ENCODE data around the gene CAPNS2. TPM values are rescaled to one million over a fixed set of nuclear protein-coding genes. Genes with fewer than 3 reads are reported as not detected.
A peak's percentile ranks its signal among the peaks of the same experiment; 100 is the strongest.
"Not testable (repeated sequence)": the region's sequence is repeated elsewhere in the genome, so short reads cannot be mapped to it uniquely, and the experiment has no call there.

CAPNS2 gene
- total RNA-seq, 1 donor from 2014 or later: 71.3 TPM

DNA sequence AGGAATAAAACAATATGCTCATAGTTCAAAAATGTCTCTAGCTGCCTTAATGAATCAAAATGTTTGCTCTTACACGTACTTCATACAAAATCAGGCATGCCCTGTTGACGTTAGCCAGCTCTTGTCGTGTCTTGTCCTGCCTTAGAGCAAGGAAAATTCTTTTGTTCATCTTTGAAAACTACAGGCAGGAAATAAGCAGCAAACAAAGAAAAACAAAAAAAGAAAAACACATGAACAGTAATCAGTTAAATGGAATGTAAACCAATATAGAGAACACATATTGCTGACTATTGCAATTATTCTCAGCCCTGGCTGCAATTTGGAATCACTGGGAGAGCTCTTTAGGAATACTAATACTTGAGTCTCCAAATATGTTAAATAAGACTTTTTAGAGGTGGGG lies 1.7 kb downstream of the CAPNS2 start:
- peak; percentile 53 for DNase-seq

GRCh38 chr16:55569025-55569424 lies 2.5 kb downstream of the CAPNS2 start:
- peak; percentile 78 for DNase-seq

DNA sequence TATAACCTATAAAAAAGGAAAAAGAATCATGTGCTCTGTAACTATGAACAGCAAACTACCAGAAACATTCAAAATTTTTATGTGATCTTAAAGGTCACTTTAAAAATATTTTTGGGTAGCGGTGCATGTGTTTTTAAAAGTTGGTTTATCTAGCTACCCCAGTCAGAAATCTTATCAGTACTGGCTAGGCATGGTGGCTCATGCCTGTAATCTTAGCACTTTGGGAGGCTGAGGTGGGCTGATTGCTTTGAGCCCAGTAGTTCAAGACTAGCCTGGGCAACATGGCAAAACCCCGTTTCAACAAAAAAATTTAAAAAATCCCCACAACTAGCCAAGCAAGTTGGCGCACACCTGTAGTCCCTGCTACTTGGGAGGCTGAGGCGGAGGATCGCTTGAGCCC lies 3.7 kb downstream of the CAPNS2 start:
- DNase-seq: no peak

DNA sequence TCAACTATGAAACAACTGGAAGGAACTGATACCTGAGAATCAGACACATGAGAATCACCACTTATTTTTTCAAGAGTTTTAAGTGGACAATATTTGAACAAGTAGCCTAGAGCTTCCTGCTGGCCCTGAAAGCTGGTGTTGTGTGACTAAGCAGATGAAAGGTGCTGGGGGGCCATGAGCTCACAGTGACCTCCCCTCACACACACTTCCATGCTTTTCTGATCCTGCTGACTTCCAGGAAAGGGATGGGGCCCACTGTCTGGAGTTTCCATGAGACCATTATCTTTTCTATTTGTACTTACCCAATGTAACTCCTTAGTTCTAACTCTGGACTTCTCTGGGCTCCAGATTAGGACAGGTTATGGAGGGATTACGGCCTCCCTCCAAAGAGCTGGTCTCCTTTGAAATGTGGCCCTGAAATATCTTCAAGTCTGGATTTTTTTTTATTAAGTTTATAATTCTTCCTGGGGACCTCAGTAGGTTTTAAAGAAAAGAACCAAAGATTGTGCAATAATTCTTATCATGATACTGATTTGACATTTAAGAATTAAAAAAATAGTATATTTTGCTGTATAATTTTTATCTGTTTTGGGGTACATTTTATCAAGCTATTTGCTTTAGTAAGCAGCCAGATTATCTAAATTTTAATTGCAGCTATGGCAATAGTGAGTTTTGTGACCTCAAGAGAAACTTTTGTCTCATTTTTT lies 4.9 kb downstream of the CAPNS2 start:
- no peak for DNase-seq

DNA sequence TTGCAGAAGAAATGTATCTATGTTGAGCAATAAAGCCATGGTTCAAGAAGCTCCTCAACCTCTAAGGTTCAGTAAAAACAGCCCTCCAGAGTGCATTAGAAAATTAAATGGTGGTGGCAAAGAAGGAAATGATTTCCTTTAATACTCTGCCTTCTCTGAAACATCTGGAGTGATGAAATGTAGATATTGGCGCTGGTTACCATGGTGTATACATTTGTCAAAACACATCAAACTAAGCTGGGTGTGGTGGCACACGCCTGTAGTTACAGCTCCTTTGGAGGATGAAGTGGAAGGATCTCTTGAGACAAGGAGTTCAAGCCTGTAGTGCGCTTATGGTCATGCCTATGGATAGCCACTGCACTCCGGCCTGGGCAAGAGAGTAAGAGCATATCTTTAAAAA lies 6.0 kb downstream of the CAPNS2 start:
- peak; percentile 36 for DNase-seq

DNA sequence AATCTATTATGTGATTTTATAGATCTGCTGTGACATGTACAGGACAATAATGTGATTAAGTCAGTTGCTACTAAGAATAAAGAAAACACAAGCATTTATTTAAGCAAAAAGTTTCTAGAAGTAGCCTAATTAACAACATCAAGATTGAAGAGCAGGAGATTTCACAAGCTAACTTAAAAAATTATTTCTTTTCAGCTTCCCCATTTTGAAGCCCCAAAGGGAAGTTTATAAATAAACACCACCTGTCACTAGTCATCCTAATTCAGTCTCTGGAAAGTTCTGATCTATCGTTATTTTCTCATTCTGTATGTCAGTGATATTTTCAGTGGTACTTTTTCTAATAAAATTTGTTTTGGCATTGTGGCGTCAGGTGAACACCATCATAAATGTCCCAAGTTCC lies 8.3 kb downstream of the CAPNS2 start:
- DNase-seq: no peak

GRCh38 chr16:55575496-55575895 lies 9.0 kb downstream of the CAPNS2 start:
- DNase-seq: peak; percentile 61

DNA sequence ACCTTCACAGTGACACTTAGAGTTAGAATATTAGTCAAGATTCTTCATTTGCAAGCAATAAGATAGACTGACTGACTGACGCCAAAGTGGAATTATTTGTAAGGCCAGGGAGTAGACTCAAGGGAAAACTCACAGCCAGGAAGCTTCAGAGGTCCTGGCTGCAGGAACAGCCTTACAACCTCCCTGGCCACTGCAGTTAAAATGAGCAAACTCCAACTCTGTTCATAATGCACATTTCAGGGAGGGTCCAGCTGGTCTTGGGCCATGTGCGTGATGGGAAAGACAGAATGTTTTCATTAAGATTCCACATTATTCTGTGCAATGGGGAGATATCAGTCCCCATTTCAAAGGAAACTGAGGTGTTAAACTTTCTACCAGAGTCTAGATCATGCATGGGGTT lies 9.9 kb downstream of the CAPNS2 start:
- DNase-seq: peak; percentile 80

GRCh38 chr16:55577887-55578286 lies 11.4 kb downstream of the CAPNS2 start:
- DNase-seq: no peak

GRCh38 chr16:55585631-55586030 lies 19.1 kb downstream of the CAPNS2 start:
- no peak for DNase-seq

- DNase-seq: no peak
Observed at GRCh38 chr16:55588799-55589198, 22.3 kb downstream of the CAPNS2 start.

DNA sequence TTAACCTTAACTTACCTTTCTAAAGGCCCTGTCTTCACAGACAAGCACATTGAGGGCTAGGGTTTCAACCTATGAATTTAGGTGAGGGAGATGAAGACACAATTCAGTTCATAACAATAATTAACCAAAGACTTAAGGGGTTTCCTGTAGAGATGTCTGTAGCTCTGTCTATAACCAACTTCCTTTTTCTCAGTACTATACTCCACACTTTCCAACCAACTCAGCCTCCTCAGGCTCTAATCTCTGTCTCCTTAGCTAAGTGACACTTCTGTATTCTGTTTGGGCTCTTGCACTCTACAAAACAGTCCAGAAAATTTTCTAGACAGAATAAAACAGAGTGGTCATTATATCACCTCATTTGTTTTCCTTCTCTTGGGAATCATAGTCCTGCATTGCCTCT lies 25.8 kb downstream of the CAPNS2 start:
- DNase-seq: no peak

GRCh38 chr16:55597928-55598327 lies 31.4 kb downstream of the CAPNS2 start:
- DNase-seq: no peak

DNA sequence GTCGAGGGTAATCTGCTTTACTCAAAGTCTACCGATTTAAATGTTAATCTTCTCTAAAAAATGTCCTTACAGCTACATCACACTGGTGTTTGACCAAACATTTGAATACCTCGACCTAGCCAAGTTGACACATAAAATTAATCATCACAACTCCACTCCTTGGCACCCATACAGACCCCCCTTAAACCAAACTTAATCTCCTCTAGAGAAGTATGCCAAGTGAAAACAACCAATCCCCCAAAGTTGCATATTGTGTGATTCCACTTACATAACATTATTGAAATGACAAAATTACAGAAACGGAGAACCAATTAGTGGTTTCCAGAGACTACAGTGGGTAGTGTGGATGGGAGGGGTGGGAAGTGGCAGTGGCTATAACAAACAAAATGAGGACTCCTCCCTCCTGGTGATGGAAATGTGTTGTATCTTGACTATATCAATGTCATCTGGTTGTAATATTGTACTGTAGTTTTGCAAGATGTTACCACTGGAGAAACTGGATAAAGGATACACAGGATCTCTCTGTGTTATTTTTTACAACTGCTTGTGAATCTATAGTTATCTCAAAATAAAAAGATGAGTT lies 39.4 kb downstream of the CAPNS2 start:
- peak; percentile 16 for DNase-seq

DNA sequence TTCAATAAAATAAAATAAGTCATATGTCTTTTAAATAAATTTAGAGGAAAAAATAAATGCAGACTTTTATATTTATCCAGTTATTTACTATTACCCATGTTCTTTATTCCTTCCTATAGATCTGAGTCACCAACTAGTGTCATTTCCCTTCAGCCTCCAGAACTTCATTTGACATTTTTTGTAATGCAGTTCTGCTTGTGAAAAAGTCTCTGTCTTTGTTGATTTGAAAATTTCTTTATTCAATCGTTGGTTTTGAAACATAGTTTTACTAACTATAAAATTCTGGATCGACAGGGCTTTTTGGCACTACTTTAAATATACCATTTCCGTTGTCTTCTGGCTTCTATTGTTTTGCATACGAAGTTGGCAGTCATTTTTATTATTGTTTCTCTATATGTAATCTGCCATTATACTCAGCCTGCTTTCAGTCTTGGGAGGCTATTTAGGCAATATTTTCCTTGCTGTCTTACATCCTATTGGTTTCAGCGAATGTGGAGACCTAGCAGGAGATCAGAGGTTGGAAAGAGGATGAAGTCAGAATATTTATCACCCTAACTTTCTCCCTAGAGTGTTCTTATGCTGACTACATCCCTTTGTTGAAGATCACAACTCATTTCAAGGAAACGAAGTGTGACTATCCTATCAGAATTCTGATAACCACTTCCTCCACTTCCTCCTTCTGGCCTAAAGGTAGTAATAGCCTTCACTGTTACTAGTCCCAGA lies 47.3 kb downstream of the CAPNS2 start:
- no peak for DNase-seq

GRCh38 chr16:55615071-55615470 lies 48.6 kb downstream of the CAPNS2 start:
- no peak for DNase-seq

GRCh38 chr16:55615670-55616069 lies 49.2 kb downstream of the CAPNS2 start:
- DNase-seq: not testable (repeated sequence)

Other genes with a start within 250 kb of the CAPNS2 start
- gene IRX6, start 242.5 kb upstream of the CAPNS2 start, total RNA-seq: 3.1 TPM
- 228 TPM for gene MMP2, start 87.5 kb upstream of the CAPNS2 start, total RNA-seq
- gene LPCAT2, start 57.6 kb upstream of the CAPNS2 start, total RNA-seq: 24.0 TPM
- 4.1 TPM for gene SLC6A2, start 89.3 kb downstream of the CAPNS2 start, total RNA-seq